Erythroblast (primary cell): ENCODE measurements around the gene GNMT.

Experiments
- DNase-seq, 2 experiments: peaks; one replicate each; lab custom pipeline; 2025; lab: John Stamatoyannopoulos, UW
- GATA1 ChIP-seq: IDR thresholded peaks from 2 replicates; pipeline ENCODE4 v1.6.1; 2011; ENCODE audit warnings: low read depth, mild to moderate bottlenecking, control low read depth, low read length, moderate library complexity
- POLR2A ChIP-seq: IDR thresholded peaks from 2 replicates; pipeline ENCODE4 v1.6.1; 2011; ENCODE audit warnings: mild to moderate bottlenecking, low read length

GNMT gene

DNA sequence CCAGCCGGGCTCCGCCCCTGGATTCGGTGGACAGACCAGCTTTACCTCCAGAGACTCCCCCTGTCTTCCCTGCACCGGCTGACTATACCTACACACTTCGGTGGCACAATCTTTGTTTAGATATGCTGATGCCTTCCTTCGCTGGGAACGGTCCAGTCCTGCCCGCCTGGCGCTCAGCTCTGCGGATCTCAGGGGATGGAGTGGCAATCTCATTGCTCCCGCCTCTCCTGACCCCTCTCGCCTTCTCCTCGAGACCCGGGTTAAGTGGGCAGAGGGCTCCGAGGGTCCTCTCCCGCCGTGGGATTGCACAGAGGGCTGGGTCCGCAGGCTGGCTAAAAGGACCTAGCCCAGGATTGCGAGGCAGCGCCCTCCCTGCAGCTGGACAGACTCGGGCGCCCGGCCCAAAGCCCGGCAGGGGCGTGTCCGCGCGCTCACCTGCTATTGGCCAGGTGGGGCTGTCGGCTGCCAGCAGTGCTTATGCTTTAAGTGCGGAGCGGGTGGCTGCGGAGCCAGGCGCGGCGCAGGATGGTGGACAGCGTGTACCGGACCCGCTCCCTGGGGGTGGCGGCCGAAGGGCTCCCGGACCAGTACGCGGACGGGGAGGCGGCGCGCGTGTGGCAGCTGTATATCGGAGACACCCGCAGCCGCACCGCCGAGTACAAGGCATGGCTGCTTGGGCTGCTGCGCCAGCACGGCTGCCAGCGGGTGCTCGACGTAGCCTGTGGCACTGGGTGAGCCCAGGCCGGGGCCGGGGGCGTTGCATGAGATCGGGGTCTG lies at the start of gene GNMT:
TSS of gene GNMT (plus strand) at position 512 of the 777 bp plus-strand sequence. CDS start at position 526, 14 bp downstream.
- DNase-seq: peak; percentile 25 to 41
- TF ChIP-seq GATA1: no peak
- TF ChIP-seq POLR2A: no peak

DNA sequence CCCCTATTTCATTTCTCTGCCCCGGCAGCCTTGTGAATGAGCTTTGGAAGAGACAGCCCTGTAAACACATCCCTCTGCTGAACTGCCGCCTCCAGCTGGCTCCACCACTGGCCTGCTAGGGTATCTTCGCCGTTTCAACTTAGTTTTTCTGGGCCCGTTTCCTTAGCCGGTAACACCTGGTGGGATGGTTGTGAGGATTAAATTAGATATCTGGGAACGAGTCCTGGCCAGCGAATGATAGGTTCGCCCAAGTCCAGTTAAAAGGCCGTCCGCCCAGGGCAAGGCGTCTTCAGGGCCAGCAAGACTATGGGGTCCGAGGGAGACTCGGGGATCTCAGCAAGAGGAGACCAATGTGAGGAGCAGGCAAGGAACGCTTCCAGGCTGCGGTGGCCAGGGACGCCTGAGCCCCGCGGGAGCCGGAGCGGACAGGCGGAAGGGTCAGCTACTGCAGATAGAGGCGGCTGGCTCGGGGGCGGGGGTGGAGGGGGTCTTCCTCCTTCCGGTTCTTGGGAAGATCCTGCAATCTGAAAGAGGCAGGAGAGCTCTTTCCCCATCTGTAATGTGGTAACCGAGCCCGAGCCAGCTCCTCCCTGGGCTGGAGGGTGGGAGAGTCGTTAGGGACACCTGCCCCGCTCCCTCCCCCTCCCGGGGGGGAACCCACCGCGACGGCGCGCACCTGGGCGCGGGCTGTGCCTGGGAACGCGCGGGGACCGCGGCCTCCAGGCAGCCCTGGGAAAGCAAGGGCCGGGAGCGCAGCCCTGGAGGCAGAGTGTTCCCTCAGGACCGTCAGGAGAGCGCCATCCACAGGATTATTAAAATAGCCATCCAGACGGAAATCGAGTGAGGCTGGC lies 49.2 kb upstream of the GNMT start:
- no peak for DNase-seq
- TF ChIP-seq POLR2A (no peak), GATA1 (no peak)

DNA sequence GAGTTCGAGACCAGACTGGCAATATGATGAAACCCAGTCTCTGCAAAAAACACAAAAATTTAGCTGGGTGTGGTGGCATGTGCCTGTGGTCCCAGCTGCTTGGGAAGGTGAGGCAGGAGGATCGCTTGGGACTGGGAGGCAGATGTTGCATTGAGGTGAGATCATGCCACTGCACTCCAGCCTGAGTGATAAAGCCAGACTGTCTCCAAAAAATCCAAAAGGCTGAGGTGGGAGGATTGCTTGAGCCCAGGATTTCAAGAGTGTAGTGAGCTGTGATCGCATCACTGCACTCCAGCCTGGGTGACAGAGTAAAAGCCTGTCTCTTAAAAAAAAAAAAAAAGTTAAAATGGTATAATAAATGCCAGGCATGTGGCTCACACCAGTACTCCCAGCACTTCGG lies 46.0 kb upstream of the GNMT start:
- DNase-seq: no peak
- TF ChIP-seq POLR2A: no peak
- TF ChIP-seq GATA1: no peak

DNA sequence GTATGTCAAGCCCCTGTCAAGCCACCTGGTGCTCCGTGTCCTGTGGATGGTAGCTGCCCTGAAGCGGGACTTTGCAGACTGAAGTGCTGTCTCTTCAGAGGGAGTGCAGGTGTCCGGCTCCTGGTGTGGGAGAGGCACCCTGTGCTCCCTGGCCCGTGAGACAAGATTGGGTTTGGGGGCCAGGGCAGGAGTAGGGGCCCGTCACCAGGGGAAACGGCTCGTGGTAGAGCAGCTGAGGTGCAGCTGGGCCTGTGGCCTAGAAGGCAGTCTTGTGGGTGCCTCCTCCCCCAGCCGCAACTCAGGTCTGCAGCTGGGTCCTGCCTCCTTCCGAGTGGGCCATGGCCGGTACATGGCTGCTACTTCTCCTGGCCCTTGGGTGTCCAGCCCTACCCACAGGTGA lies 44.8 kb upstream of the GNMT start, which contains the start of gene PTCRA:
TSS of gene PTCRA (plus strand) at position 322 of the 400 bp plus-strand sequence. CDS start at position 339, 17 bp downstream.
- no peak for DNase-seq
- TF ChIP-seq POLR2A (no peak), GATA1 (no peak)

DNA sequence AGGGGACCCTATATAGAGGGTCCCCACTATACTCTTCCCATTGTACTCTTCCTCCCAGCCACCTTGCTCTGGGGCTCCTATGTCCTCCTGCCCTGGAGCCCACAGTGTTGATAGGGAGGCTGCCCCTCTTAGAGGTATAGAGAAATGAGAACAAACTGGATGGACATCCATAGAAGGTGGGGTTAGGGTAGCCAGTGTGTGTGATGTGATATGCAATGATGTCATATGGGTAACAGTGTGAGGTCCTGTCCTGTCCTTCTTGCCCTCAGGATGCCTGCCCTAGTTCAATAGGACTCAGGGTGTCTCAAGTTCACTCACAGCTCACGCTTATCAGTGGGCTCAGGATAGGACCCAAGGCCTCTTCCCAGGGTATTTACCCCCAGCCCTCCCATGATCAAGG lies 44.3 kb upstream of the GNMT start:
- no peak for DNase-seq
- no peak for TF ChIP-seq GATA1
- TF ChIP-seq POLR2A: no peak

DNA sequence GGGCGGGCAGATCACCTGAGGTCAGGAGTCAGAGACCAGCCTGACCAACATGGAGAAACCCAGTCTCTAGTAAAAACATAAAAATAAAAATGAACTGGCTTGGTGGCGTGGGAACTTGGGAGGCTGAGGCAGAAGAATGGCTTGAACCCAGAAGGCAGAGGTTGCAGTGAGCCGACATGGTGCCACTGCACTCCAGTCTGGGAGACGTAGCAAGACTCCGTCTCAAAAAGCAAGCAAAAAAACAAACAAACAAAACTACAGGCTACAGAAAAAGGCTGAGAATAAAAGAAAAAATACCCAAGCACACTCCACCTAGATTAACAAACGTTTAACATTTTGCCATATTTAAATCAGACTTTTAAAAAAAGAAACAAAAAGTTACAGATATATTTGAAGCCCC lies 38.8 kb upstream of the GNMT start:
- no peak for DNase-seq
- TF ChIP-seq GATA1: no peak

DNA sequence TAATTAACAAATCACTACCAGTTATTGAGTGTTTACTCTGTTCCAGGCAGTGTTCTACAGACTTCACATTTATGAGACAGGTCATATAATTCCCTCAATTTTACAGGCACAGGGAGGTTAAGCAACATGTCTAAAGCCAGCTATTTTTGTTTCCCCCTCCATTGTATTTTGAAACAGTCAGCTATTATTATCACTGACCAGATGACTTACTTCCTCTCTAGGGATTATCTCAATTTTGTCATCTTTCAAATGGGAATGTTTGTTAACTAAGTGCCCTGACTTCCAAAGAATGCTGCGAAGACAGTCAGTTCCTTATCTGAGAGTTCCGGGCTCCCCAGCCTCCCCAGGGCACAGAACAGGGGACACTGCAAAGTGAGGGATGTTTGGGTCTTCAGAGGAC lies 36.9 kb upstream of the GNMT start:
- TF ChIP-seq POLR2A (no peak), GATA1 (no peak)
- no peak for DNase-seq

DNA sequence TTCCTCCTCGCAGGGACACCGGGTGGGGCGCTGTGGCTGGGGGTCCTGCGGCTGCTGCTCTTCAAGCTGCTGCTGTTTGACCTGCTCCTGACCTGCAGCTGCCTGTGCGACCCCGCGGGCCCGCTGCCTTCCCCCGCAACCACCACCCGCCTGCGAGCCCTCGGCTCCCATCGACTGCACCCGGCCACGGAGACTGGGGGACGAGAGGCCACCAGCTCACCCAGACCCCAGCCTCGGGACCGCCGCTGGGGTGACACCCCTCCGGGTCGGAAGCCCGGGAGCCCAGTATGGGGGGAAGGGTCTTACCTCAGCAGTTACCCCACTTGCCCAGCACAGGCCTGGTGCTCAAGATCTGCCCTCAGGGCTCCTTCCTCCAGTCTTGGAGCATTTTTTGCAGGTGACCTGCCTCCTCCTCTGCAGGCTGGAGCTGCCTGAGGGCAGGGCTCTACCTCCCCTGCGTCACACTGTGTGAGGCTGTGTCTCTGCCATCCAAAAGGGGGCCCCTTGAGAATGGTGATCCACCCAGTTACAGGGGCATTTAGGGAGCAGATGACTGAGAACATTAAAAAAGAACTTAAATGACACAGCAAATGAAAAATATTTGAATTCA lies 35.2 kb upstream of the GNMT start:
- TF ChIP-seq GATA1: no peak
- TF ChIP-seq POLR2A: no peak
- no peak for DNase-seq

DNA sequence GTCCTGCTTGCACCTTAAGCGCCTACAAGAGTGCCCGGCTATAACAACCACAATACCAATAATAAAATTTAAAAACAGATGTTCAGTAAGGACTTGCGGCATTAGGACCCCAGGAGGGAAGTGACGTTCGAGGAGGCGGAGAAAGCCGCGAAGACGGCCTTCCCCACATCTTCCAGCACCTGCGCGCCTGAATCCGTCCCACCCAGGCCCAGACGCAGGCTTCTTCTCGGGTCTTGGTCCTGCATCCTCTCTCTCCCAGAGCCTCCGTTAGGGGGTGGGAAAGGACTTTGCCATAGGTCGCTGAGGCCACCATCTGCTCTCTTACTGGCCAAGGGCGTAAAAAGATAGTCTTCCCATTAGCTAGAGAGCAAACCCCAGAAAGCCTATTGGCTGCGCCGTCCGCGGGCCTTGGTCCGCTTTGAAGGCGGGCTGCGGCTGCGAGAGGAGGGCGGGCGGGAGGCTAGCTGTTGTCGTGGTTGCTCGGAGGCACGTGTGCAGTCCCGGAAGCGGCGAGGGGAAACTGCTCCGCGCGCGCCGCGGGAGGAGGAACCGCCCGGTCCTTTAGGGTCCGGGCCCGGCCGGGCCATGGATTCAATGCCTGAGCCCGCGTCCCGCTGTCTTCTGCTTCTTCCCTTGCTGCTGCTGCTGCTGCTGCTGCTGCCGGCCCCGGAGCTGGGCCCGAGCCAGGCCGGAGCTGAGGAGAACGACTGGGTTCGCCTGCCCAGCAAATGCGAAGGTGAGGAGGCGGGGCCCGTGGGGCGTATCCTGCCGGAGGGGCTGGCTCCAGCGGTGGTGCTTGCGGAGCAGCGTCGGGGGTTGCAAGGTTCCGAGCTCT lies 31.4 kb upstream of the GNMT start, which contains the start of gene CNPY3:
TSS of gene CNPY3 (plus strand) at position 495 of the 835 bp plus-strand sequence. CDS start at position 586, 91 bp downstream.
- TF ChIP-seq GATA1: no peak
- peak; percentile 91 for TF ChIP-seq POLR2A
- peak; percentile 97 to 98 for DNase-seq

DNA sequence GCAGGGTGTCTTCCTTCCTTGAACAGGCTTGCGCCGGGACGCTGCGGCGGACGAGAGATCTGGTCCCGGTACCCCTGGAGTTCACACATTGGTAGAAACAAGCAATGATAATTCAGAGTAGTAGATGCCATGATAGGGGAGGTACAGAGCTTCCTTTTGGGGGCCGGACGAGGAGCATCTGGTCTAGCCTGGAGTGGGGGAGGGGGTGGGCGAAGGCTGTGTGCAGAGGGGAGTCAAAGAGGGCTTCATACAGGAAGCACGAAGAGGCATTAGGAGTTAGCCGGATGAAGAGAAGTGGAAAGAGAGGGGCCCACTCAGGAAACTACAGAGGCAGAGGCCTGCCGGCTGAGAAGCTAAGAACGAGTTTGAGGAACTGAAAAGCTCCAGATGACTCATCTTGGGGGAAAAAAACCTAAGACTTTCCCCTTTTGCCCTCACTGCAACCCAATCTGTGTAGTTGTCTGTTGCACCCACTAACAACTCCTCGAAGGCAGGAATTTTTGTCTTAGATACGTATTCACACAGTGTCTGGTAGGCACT lies 30.7 kb upstream of the GNMT start:
- TF ChIP-seq GATA1: no peak
- no peak for TF ChIP-seq POLR2A
- DNase-seq: peak in 1 of 2 experiments; percentile 69

DNA sequence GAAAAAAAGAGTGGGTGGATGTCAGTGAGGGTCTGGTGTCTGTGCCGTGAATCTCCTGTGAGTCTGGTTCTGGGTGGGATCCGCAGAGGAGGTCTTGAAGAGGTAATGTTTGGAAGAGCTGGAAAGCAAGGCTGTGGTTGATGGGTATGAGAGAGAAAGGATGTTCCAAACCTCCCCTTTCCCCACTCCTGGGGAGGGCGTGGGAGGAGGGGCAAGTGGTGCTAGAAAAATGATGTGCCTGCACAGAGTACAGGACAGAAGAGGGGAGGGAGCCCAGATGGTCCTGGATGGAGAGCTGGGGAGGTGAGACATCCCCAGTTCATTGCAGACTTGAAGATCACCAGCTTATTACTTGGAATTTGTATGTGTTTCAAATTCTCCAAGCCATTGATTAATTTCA lies 28.1 kb upstream of the GNMT start:
- DNase-seq: no peak
- TF ChIP-seq POLR2A (no peak), GATA1 (no peak)

DNA sequence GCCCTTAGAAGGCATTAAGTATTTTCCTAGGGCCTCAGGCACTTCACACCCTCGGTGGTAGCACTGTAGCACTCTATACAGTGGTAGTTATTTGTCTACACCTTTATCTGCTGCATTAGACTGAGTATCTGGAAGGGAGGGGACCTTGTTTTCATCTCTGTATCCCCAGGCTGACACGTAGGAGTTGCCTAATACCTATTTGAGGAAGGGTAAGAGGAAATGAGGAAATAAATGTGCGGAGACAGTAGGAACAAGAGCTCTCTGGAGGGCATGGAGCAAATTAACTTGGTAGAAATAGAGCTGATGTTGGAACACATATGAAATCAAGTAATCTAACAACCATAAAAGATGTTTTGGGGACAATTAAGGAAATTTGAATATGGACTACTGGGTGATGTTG lies 27.3 kb upstream of the GNMT start:
- TF ChIP-seq POLR2A (no peak), GATA1 (no peak)
- no peak for DNase-seq
